GM18498 (cell line): Measurements from ENCODE around the gene NDUFS7.
"Not testable (repeated sequence)": the region's sequence is repeated elsewhere in the genome, so short reads cannot be mapped to it uniquely, and the experiment has no call there.

Experiments
- ATAC-seq: cut with Tn5 transposase; IDR thresholded peaks from one replicate; pipeline ENCODE4 v1.9.1; 2021; ENCODE audit warnings: mild to moderate bottlenecking, moderate library complexity; ENCODE audit not compliant: unreplicated experiment

NDUFS7 gene

GRCh38 chr19:1416014-1416841 lies 32.5 kb downstream of the NDUFS7 start:
- no peak for ATAC-seq

DNA sequence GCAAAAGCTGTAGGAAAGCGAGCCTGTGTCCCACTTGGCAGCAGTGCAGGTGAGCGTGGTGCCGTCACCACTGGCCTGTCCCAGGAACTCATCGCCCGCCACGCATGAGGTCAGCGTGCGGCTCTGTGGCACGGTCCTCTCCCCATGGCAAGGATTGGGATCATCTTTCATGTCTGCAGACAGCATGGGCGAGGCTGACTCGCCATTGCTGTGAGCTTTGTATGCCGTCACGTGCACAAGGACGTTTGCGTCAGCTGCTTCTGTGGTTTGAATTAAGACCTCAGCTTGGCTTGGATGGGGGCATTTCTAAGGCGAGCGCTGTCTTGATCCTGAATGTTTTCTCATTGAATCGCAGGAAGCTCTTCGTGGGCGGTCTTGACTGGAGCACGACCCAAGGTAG lies 33.4 kb downstream of the NDUFS7 start:
- no peak for ATAC-seq

GRCh38 chr19:1417681-1418495 lies 34.2 kb downstream of the NDUFS7 start:
- ATAC-seq: no peak

GRCh38 chr19:1418496-1418775 lies 34.7 kb downstream of the NDUFS7 start:
- no peak for ATAC-seq

DNA sequence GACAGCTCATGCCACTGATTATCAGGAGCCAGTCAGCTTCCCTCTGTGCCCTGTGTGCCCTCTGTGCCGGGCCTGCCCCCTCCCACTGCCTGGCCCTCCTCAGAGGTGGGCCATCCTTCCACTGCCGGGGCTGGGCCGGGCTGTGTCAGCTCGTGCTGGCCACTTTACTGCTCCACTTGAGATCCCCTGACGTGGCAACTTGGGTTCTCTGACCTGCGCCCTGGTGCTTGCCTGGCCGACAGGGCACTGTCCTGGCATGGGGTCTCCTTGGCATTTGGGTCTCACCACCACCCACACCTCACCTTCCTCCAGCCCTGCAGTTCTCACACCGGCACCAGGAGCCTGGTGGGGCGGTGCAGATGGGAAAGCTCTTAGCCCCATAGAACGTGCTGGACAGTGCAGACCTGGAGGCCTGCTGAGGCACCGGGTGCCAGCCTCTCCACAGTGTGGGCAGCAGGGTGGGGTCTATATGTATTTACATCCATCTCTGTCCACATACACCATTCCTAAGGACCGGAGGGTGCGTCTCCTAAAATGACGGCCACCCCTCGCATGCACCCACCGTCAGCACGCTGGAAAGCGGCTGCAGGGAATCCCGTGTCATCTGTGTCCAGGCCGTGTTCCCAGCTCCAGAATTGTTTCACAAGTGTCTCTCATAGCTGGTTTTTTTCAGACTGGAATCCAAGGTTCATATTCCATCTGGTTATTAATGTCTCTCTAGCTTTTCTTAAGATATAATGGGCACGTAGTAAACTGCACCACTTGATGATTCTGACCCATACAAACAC lies 35.4 kb downstream of the NDUFS7 start:
- ATAC-seq: no peak

GRCh38 chr19:1420085-1420484 lies 36.4 kb downstream of the NDUFS7 start:
- not testable (repeated sequence) for ATAC-seq

DNA sequence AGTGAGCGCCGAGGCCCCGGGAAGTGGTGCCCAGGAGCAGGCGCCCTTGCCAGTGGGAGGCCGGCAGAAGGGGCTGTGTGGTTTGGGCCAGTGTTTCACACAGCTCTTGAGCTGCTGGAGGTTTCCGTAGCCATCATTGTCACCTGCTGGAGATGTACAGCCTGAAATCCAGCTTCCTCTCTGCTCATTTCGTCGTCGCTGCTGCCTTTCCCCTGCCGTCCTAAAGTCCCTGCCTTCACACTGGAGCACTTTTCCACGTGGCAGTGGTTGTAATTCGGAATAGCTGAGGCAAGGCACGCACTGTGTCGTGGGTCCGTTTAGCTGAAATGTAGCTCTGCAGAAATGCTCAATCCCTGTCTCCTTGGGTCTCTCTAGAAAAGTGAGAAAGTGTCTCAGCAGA lies 36.9 kb downstream of the NDUFS7 start:
- no peak for ATAC-seq

- ATAC-seq: no peak
Measured at GRCh38 chr19:1421218-1421957, 37.7 kb downstream of the NDUFS7 start.

DNA sequence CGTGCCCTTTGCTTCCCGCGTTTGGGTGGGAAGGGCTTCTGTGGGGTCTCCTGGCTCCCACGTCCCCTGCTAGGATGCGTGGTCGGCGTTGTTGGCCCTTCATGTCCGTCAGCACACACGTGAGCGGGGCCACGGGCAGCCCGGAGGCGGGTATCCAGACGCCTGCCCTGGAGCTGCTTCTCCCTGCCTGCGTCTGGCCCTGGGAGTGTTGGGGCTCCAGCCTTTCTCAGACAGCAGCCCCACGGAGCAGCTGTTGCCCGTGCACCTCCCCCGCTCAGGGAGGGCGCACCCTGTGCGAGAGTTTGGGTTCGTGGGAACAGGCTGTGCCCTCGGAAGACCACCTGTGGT lies 38.2 kb downstream of the NDUFS7 start:
- ATAC-seq: no peak

GRCh38 chr19:1422360-1422759 lies 38.7 kb downstream of the NDUFS7 start:
- ATAC-seq: no peak

DNA sequence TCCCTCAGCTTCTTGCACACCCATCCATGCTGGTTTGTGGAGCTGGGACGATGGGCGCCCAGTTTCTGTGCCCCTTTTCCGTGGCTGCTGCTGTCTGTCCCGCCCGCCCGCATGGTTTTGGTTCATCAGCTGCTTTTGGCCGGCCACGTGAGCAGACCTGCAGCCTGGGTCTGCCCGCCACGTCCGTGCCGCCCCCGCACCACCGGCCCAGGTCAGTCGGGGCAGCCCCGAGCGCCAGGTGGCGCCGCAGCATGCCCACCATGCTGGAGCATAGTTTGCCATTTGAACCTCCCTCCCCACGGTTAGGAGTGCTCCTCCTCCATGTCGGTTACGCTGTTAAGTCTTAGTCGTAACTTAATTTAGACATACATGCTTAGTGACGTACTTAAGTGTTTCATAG lies 39.2 kb downstream of the NDUFS7 start:
- ATAC-seq: no peak

- ATAC-seq: no peak
Measured at GRCh38 chr19:1423436-1424191, 39.9 kb downstream of the NDUFS7 start.

- ATAC-seq: no peak
Measured at GRCh38 chr19:1424192-1424955, 40.7 kb downstream of the NDUFS7 start.

- no peak for ATAC-seq
Measured at GRCh38 chr19:1425102-1425837, 41.6 kb downstream of the NDUFS7 start.

DNA sequence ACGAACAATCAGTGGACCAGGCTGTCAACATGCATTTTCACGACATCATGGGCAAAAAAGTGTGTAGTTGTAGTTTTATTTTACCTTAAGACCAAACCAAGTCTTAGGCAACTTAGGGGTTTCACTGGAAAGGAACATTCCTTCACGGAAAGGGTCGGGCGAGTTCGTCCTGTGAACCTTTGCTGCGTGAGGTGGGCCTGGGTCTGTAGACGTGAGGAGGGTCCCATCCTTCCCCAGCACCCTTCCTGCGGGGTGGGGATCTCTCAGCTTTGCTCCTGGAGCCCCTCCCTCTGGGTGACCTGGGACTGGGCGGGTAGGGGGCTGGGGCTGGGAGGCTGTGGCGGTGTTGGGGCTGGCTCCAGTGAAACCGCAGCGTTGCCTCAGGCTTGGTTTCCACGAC lies 42.2 kb downstream of the NDUFS7 start:
- ATAC-seq: no peak

- ATAC-seq: no peak
Measured at GRCh38 chr19:1426736-1427135, 43.0 kb downstream of the NDUFS7 start.

GRCh38 chr19:1427221-1427920 lies 43.7 kb downstream of the NDUFS7 start:
- no peak for ATAC-seq

- ATAC-seq: no peak
Measured at GRCh38 chr19:1428738-1429391, 45.2 kb downstream of the NDUFS7 start.
